SKM-1 treated with dmso at 0.1 percent for 144 hours (cell line): ENCODE measurements around the gene ADAMTS15.

Experiments
- DNase-seq: peaks from one replicate; lab custom pipeline; 2025; ENCODE audit not compliant: unreplicated experiment; lab: John Stamatoyannopoulos, UW

The ADAMTS15 gene

GRCh38 chr11:130510407-130511006 is 62.1 kb downstream of the ADAMTS15 start:
- no peak for DNase-seq

GRCh38 chr11:130511765-130512164 is 63.3 kb downstream of the ADAMTS15 start:
- no peak for DNase-seq

- no peak for DNase-seq
Observed at GRCh38 chr11:130512662-130513061, 64.2 kb downstream of the ADAMTS15 start.

GRCh38 chr11:130513132-130513531 is 64.7 kb downstream of the ADAMTS15 start:
- no peak for DNase-seq

GRCh38 chr11:130514316-130514715 is 65.9 kb downstream of the ADAMTS15 start:
- DNase-seq: no peak

- no peak for DNase-seq
Observed at GRCh38 chr11:130514851-130515250, 66.4 kb downstream of the ADAMTS15 start.

- DNase-seq: no peak
Observed at GRCh38 chr11:130515829-130516553, 67.5 kb downstream of the ADAMTS15 start.

- no peak for DNase-seq
Observed at GRCh38 chr11:130516554-130517505, 68.4 kb downstream of the ADAMTS15 start.

GRCh38 chr11:130518164-130518680 is 69.8 kb downstream of the ADAMTS15 start:
- no peak for DNase-seq

GRCh38 chr11:130519128-130519932 is 70.9 kb downstream of the ADAMTS15 start:
- no peak for DNase-seq

- no peak for DNase-seq
Observed at GRCh38 chr11:130520271-130520671, 71.8 kb downstream of the ADAMTS15 start.

- DNase-seq: no peak
Observed at GRCh38 chr11:130522284-130522961, 74.0 kb downstream of the ADAMTS15 start.

GRCh38 chr11:130523166-130523565 is 74.7 kb downstream of the ADAMTS15 start:
- DNase-seq: no peak

- no peak for DNase-seq
Observed at GRCh38 chr11:130523609-130524008, 75.2 kb downstream of the ADAMTS15 start.

GRCh38 chr11:130524132-130524790 is 75.8 kb downstream of the ADAMTS15 start:
- no peak for DNase-seq

- no peak for DNase-seq
Observed at GRCh38 chr11:130525307-130525706, 76.9 kb downstream of the ADAMTS15 start.
